GM19240 (cell line): Measurements from ENCODE around the gene FN3K.

Experiments
- DNase-seq: peaks from one replicate; pipeline ENCODE4 v3.0.0; 2011; ENCODE audit warnings: low spot score; ENCODE audit not compliant: insufficient read length

The FN3K gene

DNA sequence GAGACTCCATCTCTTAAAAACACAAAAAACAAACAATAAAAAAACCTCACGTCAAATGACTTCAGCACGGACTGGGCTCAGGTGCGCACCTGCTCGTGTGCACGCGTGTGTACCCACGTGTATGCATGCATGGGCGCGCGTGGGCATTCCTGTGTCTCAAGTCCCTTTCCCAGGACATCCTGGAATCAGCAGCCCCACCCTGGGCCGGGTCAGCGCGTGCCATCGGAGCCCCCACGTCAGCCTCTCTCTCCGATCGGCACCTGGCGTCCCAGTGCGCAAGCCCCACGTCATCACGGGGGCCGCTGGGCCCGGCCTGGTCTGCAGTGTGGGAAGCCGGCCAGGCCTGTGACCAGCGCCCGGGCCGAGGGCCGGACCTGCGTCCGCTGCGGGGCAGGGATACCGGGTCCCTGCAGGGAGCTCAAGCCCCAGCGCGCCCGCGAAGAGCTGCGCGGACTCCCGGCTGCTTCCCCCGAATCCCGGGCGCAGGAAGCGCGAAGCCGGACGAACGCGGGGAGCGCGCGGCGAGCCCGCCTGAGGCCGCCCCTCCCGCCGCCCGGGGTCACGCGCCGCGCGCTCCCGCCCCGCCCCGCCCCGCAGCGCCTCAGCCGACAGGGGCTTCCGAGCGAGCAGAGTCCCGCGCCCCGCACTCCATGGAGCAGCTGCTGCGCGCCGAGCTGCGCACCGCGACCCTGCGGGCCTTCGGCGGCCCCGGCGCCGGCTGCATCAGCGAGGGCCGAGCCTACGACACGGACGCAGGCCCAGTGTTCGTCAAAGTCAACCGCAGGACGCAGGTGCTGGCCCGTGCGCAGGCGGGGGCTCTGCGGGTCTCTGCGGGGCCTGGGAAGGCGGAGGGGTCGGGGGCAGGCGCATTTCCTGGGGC, at the start of gene FN3K:
FN3K (plus strand) TSS at position 629 of the 880 bp plus-strand sequence; CDS start at position 651, 22 bp downstream.
- DNase-seq: no peak

DNA sequence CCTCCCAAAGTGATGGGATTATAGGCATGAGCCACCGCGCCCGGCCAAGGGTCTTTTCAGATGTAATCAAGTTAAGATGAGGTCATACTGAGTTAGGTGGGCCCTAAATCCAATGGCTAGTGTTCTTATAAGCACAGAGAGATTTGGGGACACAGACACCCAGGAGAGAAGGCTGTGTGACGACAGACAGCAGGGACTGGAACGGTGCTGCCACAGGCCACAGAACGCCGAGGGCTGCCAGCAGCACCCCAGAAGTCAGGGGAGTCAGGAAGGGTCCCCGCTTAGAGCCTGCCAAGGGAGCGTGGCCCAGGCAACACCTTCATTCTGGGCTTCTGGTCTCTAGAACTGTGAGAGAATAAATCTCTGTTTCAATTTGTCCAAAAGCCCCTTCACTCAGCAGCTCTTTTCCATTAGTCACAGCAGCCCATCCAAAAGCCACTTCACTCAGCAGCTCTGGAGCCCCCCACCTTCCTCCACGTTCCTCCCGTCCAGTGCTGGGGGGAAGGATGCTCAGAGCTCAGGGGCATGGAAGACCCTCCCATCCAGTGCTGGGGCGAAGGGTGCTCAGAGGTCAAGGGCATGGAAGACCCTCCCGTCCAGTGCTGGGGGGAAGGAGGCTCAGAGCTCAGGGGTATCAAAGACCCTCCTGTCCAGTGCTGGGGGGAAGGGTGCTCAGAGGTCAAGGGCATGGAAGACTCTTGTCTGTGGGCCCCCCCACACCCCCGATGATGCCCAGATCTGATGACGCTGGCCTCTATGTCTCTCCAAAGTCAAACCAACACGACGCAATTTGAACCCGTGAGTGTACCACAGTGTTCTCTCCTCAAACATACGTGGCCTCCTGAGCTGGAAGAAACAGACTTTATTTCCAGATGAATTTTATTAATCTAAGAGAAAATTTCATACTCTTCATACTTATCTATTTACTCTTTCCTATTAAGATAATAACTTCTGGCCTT, 48.8 kb upstream of the FN3K start:
- DNase-seq: no peak

DNA sequence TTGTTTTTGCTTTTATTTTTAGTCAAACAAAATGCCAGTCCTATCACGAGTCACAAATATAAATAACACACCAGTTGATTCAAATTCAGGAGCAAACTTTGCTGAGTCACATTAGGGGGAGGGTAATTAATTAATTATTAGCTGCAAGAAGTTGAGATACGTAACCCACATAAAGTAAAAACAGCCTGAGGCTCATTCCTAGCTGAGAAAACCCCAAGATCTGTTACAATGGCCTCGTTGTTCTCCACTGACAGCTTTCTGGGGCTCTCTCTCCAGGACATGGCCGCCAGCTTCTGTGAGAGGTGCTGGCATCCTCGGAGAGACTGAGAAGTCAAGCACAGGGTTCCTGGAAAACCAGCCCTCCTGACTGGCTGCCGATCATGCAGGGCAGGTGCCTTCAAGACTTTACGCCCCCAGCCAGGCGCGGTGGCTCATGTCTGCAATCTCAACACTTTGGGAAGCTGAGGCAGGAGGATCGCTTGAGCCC, 48.0 kb upstream of the FN3K start:
- no peak for DNase-seq

DNA sequence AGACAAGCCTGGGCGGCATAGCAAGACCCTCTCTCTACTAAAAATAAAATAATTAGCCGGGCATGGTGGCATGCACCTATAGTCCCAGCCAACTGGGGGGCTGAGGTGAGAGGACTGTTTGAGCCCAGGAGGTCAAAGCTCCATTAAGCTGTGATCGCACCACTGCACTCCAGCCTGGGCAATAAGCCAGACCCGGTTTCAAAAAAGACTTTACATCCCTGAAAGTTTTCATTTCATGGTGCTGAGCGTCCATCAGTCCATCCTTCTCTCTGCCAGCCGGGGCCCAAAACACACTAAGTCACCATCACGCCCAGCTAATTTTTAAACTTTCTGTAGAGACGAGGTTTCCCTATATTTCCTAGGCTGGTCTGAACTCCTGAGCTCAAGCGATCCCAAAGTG, 47.5 kb upstream of the FN3K start:
- DNase-seq: no peak

DNA sequence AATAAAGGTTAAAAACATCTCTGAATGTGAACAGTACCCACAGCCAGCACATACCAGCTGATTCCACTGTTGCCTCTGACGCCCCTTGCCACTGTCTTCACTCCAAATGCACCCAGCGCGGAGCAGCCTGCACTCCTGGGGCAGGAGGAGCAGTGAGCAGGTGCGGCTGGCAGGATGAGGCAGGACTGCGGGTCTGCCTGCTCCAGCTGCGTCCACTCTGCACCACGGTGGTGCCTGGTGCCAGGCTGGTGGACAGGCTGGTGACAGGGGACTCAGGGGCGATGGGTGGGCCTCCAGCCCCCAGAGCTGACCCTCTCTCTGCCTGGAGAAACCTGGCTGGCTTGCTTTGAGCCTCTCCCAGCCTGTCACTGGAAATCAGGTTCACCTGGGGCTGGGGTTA, 46.3 kb upstream of the FN3K start:
- DNase-seq: no peak

DNA sequence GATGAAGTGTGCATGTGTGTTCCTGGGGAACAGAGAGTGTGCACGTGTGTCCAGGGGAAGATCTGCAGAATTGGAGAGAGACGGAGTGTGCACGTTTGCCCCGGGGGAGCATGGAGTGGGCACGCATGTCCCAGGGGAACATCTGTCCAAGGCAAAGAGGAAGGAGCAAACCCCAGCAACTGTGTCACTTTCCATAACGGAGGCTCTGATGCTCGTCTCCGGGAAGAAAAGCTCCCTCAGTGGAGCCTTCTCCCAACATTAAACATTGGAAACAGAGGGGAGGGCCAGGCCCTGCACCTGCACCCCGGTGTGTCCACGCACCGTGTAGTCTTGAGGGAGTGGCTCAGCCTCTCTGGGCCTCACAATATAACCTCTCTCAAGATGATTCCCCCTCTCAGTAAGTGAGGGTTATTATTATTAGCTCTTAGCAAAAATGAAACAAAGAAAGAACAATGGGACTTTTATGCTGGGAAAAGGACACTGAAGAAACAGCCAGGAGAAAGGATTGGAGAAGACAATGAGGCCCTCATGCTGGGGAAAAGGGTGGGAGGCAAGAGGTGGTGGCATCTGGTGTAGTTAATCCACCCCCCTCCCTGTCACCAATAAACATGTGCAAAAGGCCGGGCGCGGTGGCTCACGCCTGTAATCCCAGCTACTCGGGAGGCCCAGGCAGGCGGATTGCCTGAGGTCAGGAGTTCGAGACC, 44.5 kb upstream of the FN3K start:
- no peak for DNase-seq

DNA sequence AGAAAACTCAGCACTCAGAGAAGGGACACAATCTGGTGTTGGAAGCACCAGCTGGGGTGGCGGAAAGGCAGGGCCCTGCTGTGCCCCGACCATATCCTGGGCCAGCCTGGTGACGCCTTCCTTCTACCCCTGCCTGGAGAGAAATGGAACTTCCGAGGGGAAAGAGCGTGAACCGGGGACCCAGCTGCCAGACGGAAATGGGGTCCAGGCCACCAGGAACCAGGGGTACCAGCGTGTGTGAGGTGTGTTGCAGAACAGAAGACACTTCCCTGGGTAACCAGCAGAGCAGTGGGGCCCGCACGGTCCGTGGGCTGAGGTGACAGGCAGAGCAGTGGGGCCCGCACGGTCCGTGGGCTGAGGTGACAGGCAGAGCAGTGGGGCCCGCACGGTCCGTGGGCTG, 43.7 kb upstream of the FN3K start:
- no peak for DNase-seq

DNA sequence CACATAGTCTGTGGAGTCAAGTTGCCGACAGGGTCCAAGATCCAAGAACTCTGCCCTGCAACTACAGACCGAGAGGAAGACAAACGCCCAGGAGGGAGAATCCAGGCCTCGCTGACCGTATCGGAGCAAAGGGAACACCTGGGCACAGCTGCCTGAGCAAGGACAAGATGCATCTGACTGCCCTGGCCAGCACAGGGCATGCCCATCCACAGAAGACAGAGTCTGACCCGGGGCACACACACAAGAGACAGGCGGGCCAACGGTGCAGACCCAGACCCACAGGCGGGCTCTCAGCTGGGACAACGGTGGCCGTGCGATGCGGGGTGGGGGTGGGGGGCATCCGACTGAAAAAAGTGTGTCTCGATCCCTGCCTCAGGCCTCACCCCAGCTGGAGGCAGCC, 43.1 kb upstream of the FN3K start:
- DNase-seq: no peak

DNA sequence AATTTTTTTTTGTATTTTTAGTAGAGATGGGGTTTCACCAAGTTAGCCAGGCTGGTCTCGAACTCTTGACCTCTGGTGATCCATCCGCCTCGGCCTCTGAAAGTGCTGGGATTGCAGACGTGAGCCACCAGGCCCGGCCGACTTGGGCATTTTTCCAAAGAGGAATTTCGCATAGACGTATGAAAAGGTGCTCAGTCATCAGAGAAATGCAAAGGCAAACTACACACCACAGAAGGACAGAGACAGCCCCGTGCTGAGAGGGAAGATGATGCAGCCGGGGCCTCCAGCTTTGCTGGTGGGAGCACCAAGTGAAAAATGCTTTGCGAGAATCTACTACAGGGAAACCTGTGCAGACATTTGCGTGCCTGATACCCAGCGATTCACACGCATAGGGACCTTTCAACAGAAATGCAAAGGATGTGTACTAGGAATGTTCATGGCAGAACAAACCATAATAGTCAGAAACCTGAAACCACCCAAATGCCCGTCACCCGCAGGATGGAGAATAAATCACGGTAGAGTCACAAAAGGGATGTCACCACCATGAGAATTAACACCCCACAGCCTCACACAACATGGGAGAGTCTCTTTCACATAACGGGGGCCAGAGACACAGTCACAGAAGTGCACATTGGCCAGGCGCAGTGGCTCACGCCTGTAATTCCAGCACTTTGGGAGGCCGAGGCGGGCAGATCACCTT, 42.1 kb upstream of the FN3K start:
- no peak for DNase-seq

DNA sequence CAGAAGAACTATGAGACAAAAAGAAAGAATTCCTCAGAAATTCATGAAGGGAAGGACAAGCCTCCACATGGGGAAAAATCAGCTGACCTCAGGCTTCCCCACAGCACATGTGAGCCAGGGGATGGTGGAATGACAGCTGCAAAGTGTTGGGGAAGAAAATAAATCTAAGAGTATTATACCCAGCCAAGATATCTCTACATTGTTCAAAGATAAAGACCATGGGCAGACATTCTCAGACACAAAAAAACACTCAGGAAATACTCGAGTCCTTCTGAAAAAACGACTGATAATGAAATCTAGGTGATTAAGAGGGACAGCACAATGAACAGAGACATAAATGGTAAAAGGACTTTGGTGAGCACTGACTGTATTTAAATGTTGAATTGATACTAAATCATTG, 40.8 kb upstream of the FN3K start:
- DNase-seq: no peak

DNA sequence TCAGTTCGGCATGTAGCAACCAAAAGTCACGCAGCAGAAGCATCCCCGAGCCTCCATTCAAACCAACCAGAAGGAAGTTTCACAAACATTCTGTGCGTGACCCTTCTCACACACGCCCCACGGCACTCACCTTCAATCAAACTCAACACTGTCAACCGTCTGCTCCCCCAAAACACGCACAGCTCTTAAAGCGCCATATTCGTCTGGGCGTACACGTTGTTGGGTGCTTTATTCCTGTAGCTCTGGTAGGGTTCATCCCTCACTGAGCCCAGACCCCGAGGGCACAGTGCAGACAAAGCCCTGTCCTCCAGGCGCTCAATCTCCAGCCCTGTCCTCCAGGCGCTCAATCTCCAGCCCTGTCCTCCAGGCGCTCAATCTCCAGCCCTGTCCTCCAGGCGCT, 39.2 kb upstream of the FN3K start:
- no peak for DNase-seq

DNA sequence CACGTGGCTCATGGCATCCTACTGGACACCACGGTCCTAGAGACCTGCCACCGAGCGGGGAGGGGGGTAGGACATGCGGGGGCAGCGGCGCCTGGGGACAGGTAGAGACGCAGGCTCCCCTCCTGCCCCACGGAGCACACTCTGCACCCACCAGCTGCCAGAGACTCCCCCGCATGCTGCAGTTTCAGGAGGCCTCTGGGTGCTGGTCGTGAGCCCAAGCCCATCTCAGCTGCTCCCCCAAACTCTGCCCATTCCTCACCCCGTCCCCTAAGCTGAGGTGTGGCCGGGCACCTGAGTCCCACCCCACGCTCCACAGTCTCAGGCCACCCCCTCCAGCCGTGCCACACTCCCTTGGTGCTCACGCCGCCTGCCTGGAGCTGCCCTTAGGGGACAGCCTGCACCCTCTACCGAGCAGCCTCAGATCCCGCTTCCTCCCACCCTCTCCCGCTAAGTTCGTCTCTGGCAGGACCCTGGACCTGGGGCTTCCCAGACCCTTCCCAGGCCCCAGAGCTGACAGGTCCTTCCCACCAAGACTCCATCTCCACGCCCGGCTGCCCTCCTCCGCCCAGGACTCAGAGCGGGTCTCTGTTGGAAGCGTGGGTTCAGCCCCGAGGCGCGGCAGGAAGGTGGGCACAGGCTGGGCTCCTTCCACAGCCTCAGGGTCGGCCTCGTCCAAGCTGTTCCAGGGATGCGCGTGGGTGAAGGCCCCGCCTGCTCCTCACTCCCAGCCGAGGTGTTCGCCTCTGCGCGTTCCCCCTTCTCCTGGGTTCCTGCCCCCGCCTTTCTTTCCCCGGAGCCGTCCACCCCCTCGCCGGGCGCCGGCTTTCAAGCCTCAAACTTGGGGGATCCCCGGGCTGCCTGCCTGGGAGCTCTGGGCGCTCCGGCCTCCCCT, 38.3 kb upstream of the FN3K start:
- no peak for DNase-seq

DNA sequence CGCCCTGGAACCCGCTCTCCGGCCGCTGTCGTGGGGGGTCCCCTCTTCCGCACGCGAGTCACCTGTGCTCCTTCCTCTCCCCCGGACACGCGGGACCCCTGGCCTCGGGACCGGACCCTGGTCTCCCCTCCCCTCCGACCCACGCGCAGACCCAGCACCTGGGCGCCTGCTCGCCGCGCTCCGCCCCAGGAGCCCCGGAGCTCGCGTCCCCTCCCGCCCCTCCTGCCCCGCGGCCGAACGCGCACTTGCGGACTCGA, 37.7 kb upstream of the FN3K start:
- DNase-seq: no peak

DNA sequence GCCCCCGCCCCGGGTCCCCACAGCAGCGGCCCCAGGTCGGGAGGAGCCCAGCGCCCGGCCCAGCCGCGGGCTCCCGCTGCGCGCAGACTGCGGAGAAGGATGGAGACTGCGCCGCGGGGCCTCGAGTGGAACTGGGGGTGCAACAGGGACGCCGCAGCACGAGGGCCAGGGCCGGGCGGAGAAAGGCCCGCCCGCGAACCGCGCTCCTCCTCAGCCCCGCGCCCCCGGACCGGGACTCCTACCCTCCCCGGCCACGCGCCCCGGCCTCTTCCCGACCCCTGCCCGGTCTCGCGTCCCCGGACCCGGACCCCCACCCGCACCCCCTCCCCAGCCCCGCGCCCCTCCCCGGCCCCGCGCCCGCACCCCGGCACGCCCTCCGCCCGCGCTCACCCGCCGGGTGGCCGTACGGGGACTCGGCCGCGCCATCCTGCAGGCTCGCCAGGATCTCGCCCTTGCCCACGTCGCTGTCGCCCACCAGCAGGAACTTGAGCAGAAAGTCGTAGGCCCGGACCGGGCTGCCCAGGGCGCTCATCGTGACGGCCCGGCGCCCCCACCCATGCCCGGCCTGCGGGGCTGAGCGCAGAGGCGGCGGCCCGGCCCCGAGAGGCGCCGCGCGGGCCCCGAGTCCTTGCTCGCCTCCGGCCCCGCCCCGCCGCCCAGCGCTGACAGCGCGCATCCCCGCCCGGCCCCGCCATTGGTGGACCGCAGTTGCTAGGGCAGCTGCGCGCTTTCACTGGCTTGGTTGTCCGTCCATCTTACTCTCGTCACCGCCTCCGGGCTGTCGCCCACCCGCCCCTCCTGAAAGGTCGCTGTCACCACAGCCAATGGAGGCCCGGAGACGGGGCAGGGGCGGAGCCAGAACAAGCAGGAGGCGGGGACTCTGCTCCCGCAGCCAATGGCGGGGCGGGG, 37.1 kb upstream of the FN3K start, which contains the start of gene RAB40B:
RAB40B (minus strand) TSS at position 634 of the 909 bp plus-strand sequence; CDS start at position 532, 102 bp downstream.
- peak; percentile 99 for DNase-seq

DNA sequence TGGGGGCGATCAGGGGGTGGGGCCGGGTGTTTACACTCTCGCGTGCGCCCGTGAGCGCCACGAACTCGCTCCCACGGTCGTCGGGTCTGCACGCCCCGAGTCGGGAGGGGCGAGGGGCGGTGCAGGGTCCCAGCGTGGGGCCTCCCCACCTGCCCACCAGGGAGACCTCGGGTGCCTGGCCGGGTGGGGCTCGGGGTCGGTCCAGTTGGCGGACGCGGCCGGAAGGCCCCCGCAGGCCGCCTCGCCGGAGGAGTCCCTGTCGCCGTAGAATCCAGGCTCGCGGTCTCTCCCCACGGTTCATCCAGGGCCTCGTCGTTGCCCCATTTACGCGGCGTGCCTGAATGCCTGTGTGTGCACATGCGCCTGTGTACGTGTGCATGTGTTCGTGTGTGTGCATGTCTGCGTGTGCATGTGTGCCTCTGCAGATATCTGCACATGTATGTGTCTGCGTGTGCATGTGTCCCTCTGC, 36.4 kb upstream of the FN3K start:
- no peak for DNase-seq

DNA sequence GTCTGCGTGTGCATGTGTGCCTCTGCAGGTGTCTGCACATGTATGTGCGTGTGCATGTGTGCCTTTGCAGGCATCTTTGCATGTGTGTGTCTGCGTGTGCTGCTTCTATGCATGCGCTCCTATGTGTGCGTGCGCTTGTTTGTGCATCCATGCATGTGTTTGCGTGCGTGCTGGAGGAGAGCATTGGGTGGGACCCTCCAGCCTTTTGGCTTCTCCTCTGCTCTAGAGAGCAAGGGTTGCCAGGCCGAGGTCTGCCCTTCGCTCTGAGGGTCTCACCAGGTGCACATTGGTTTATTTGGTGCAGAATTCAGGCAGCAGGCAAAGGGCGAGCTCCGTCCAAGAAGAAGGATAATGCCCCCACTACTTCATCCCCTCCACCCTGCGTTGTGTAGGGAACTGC, 35.9 kb upstream of the FN3K start:
- no peak for DNase-seq

DNA sequence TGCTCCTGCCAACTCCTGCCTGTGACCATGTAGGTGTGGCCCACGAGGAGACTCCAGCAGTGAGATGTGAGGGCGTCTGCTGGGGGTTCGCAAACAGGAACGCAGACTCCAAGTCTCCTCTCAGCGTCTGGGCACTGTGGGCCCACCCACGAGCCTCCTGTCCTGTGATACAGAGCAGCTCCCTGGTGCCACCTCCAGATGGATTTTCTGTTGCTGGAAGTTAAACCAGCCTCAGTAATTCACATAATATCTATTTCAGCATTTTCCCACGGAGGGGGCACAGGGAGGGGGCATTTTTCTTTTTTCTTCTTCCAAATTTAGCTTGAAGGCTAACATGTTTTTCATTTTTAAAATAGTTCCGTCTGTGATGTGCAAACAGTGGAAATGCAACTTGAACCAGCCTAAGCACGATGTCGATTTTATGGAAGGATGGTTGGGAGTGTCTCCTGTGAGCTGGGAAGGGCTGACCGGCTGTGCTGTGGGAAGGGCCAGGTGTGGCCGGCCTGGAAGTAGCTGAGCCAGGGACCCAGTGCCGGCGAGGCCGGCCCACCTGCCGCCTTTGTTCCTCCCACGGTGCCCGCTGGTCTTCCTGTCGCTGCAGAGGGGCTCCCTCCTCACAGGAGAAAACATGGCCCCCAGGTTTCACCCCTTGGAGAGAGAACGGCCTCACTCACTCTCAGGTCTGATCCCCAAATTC, 33.0 kb upstream of the FN3K start:
- DNase-seq: no peak

DNA sequence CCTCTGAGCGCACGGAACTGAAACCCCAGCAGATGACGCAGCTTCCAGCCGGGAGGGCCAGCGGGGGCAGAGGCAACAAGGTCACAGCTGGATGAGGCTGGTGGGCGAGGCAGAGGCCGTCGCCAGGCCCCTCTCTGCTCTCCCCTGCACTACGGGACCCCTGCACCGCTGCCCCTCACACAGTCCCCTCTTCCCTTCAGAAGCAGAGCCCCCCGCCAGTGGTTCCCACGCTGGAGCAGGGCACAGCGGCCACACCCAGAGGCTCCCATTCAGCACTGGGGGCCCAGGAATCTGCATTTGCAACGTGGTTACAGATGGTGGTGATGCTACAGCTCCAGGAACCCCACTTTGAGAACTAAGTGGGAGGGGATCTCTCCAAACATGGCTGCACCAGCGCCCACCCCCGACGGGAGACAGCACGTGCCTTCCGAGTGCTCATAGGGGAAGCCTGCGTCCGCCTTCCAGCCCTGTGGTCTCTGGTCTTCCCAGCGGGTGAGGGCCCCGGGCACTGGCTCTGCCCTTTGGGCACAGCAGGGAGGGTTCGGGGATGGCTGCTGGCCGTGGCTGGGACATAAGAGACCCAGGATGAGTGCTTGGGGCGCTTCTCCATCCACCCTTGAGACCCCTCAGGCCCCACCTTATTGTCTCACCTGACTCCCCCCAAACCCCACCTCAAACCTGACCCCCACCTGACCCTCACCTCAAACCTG, 32.2 kb upstream of the FN3K start:
- DNase-seq: no peak
